KMS-11 (cell line): ENCODE results near the gene CYBC1.

Experiments
- H2AFZ ChIP-seq: fragments of 200-600 bp; sonication (generic); 2 replicates; pipeline ENCODE4 v1.6.1; 2016; ENCODE audit warnings: antibody characterized with exemption, mixed run types, low read depth
- H3K27ac ChIP-seq: fragments of 200-600 bp; sonication (generic); 2 replicates; pipeline ENCODE4 v1.6.1; 2016; ENCODE audit warnings: mild to moderate bottlenecking, mixed run types
- H3K27me3 ChIP-seq: fragments of 200-600 bp; sonication (generic); 2 replicates; pipeline ENCODE4 v1.6.1; 2017; ENCODE audit warnings: mild to moderate bottlenecking, low read depth, mixed run types, moderate library complexity; ENCODE audit not compliant: insufficient read depth
- H3K36me3 ChIP-seq: fragments of 200-600 bp; sonication (generic); 2 replicates; pipeline ENCODE4 v1.6.1; 2017; ENCODE audit warnings: mild to moderate bottlenecking, mixed run types; ENCODE audit not compliant: insufficient read depth
- H3K4me1 ChIP-seq: fragments of 200-600 bp; sonication (generic); 2 replicates; pipeline ENCODE4 v1.6.1; 2016; ENCODE audit warnings: mild to moderate bottlenecking, low read depth, mixed run types; ENCODE audit not compliant: poor library complexity, severe bottlenecking
- H3K4me2 ChIP-seq: fragments of 200-600 bp; sonication (generic); 2 replicates; pipeline ENCODE4 v1.7.0; 2016; ENCODE audit warnings: mild to moderate bottlenecking, mixed run types
- H3K4me3 ChIP-seq: fragments of 200-600 bp; sonication (generic); IDR thresholded peaks from 2 replicates; pipeline ENCODE4 v1.6.1; 2017; ENCODE audit warnings: low read depth, low read length, mixed read lengths; ENCODE audit not compliant: insufficient read depth
- H3K79me2 ChIP-seq: fragments of 200-600 bp; sonication (generic); 2 replicates; pipeline ENCODE4 v1.6.1; 2016; ENCODE audit warnings: low read depth, mixed run types; ENCODE audit not compliant: insufficient read depth
- H3K9ac ChIP-seq: fragments of 200-600 bp; sonication (generic); 2 replicates; pipeline ENCODE4 v1.6.1; 2016; ENCODE audit warnings: mild to moderate bottlenecking, mixed run types
- H4K20me1 ChIP-seq: fragments of 200-600 bp; sonication (generic); 2 replicates; pipeline ENCODE4 v1.6.1; 2016; ENCODE audit warnings: mild to moderate bottlenecking, mixed run types; ENCODE audit not compliant: insufficient read depth
- CTCF ChIP-seq: fragments of 200-600 bp; sonication (generic); conservative IDR thresholded peaks from 2 replicates; pipeline ENCODE4 v1.6.1; 2017; ENCODE audit warnings: low read depth, mild to moderate bottlenecking, antibody characterized with exemption, low read length, moderate library complexity, mixed read lengths

The CYBC1 gene

GRCh38 chr17:82446124-82446523 is 4.4 kb downstream of the CYBC1 start:
- Histone ChIP-seq H3K4me3 (no peak overlapping the region), H3K4me1 (peaks cover 8% of the 10 kb centered on the region), H3K79me2 (peaks cover 32% of the 10 kb centered on the region; the same call in 1 of the 2 replicates), H3K27me3 (no peaks in the 10 kb centered on the region), H3K36me3 (no peaks in the 10 kb centered on the region), H3K4me2 (no peak overlapping the region), H3K9ac (no peak overlapping the region), H2AFZ (no peak overlapping the region), H4K20me1 (no peaks in the 10 kb centered on the region), H3K27ac (no peak overlapping the region)
- no peak for TF ChIP-seq CTCF

- no peak for TF ChIP-seq CTCF
- no peak overlapping the region for H3K4me2 ChIP-seq
- no peak overlapping the region for H3K27ac ChIP-seq
- peaks cover 32% of the 10 kb centered on the region; the same call in 1 of the 2 replicates for H3K79me2 ChIP-seq
- H2AFZ ChIP-seq, result no peak overlapping the region
- peaks cover 5% of the 10 kb centered on the region for H3K4me1 ChIP-seq
- no peaks in the 10 kb centered on the region for H4K20me1 ChIP-seq
- no peak overlapping the region for H3K9ac ChIP-seq
- no peaks in the 10 kb centered on the region for H3K27me3 ChIP-seq
- no peak overlapping the region for H3K4me3 ChIP-seq
- no peaks in the 10 kb centered on the region for H3K36me3 ChIP-seq
Measured at GRCh38 chr17:82445542-82445941, 5.0 kb downstream of the CYBC1 start.

GRCh38 chr17:82444941-82445521 is 5.5 kb downstream of the CYBC1 start:
- Histone ChIP-seq H3K36me3 (no peaks in the 10 kb centered on the region), H4K20me1 (no peaks in the 10 kb centered on the region), H3K79me2 (peaks cover 28% of the 10 kb centered on the region; the same call in 1 of the 2 replicates), H3K4me2 (no peak overlapping the region), H3K27me3 (no peaks in the 10 kb centered on the region), H3K9ac (no peak overlapping the region), H2AFZ (no peak overlapping the region), H3K27ac (no peak overlapping the region), H3K4me1 (peaks cover 5% of the 10 kb centered on the region), H3K4me3 (no peak overlapping the region)
- no peak for TF ChIP-seq CTCF

- H3K79me2 ChIP-seq, result peaks cover 22% of the 10 kb centered on the region; the same call in 1 of the 2 replicates
- H3K4me1 ChIP-seq, result peaks cover 5% of the 10 kb centered on the region
- H3K27ac ChIP-seq, result no peak overlapping the region
- H3K4me2 ChIP-seq, result no peak overlapping the region
- H4K20me1 ChIP-seq, result no peaks in the 10 kb centered on the region
- no peak overlapping the region for H3K9ac ChIP-seq
- TF ChIP-seq CTCF, result no peak
- H3K4me3 ChIP-seq, result no peak overlapping the region
- no peaks in the 10 kb centered on the region for H3K36me3 ChIP-seq
- no peak overlapping the region for H2AFZ ChIP-seq
- H3K27me3 ChIP-seq, result no peaks in the 10 kb centered on the region
Measured at GRCh38 chr17:82444284-82444893, 6.2 kb downstream of the CYBC1 start.
